Measurements from ENCODE around the gene CXADR. TPM values are rescaled to one million over a fixed set of nuclear protein-coding genes. Genes with fewer than 3 reads are reported as not detected.
A peak's percentile ranks its signal among the peaks of the same experiment; 100 is the strongest.

CXADR gene
- total RNA-seq, 3 donors from 2014 or later = 31.5 to 85.9 (median 85.4) TPM

DNA sequence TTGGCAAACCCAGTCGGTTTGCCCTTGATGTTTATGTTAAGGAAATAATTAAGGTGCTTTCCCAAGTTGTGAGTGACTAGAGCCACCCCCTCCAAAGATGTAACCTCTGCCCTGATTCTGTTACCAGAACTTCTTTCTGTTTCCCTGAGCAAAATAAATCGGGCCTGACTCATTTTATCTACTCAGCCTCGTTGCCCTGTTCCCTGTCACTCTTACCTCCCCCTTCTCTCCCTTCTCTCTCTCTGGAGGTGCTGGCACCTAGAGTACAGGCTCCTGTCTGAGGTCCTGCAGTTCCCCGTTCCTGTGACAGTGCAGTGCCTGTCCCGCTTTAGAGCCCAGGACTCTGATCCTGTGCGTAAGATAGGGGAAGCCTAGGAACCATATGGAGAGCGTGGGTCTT, 35.4 kb downstream of the CXADR start:
- TF ChIP-seq, protein P1, sequence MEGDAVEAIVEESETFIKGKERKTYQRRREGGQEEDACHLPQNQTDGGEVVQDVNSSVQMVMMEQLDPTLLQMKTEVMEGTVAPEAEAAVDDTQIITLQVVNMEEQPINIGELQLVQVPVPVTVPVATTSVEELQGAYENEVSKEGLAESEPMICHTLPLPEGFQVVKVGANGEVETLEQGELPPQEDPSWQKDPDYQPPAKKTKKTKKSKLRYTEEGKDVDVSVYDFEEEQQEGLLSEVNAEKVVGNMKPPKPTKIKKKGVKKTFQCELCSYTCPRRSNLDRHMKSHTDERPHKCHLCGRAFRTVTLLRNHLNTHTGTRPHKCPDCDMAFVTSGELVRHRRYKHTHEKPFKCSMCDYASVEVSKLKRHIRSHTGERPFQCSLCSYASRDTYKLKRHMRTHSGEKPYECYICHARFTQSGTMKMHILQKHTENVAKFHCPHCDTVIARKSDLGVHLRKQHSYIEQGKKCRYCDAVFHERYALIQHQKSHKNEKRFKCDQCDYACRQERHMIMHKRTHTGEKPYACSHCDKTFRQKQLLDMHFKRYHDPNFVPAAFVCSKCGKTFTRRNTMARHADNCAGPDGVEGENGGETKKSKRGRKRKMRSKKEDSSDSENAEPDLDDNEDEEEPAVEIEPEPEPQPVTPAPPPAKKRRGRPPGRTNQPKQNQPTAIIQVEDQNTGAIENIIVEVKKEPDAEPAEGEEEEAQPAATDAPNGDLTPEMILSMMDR (IDR thresholded peaks at IDR 0.05) = no peak
- intact Hi-C loops (cut with DNase I, micrococcal nuclease) = no loop called here
- H3K9me3 ChIP-seq = no peaks in the 10 kb centered on the region
- no peak overlapping the region for H3K4me3 ChIP-seq
- peaks cover 5% of the 10 kb centered on the region for H3K4me1 ChIP-seq (ENCODE audit: low read depth)
- DNase-seq (no peak), ATAC-seq (peak; percentile 22)
- no peaks in the 10 kb centered on the region for H3K36me3 ChIP-seq (ENCODE audit: low read depth)

DNA sequence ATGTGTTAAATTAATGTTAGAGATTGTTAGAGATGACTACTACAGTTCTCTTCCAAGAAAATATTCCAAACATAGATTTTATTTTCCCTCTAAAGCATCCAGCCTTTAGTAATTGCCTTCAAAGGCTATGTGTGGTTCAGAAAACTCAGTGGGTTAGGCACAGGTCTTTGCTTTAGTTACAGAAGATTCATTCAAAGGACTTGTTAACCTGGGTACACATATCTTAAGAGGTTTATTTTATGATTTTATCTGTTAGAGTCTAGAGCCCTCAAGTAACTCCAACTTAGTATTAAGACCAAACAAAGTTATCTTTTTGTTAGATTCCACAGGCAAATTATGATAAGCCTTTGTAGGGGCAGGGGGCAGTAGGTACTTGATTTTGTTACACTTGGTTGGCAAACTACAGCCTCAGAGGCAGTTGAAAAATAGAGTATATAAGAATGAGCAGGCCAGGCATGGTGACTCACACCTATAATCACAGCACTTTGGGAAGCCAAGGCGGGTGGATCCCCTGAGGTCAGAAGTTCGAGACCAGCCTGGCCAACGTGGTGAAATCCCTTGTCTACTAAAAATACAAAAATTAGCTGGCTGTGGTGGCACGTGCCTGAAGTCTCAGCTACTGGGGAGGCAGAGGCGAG, 37.9 kb downstream of the CXADR start:
- no peak for ATAC-seq
- H3K36me3 ChIP-seq (ENCODE audit: low read depth) = no peaks in the 10 kb centered on the region
- intact Hi-C loops (cut with DNase I, micrococcal nuclease) = no loop called here
- no peak for DNase-seq
- H3K9me3 ChIP-seq = no peaks in the 10 kb centered on the region
- peaks cover 5% of the 10 kb centered on the region for H3K4me1 ChIP-seq (ENCODE audit: low read depth)
- no peak overlapping the region for H3K4me3 ChIP-seq
- TF ChIP-seq, protein P1 (IDR thresholded peaks at IDR 0.05) = no peak

DNA sequence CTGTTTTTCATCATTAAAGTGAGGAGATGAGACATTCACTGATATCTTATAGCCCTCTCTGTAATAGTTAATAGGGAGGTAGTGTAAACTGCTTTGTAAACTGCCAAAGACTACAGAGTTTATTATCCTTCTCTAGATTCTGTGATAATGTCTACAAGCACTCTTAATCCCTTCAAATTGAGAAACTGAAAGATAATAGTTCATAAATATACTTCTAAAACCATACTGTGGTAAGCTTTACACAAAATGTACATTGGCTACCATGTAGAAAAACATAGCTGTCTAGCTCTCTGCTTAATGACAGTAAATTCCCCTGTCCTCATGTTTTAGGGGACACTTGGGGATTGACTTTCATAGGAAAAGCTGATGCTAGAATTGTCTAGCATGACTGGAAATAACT, 39.6 kb downstream of the CXADR start:
- Histone ChIP-seq H3K4me3 (no peak overlapping the region), H3K9me3 (no peaks in the 10 kb centered on the region), H3K4me1 (ENCODE audit: low read depth) (peaks cover 5% of the 10 kb centered on the region), H3K36me3 (ENCODE audit: low read depth) (no peaks in the 10 kb centered on the region)
- intact Hi-C loops (cut with DNase I, micrococcal nuclease) = no loop called here
- TF ChIP-seq, protein P1 (IDR thresholded peaks at IDR 0.05) = no peak
- no peak for ATAC-seq
- no peak for DNase-seq

DNA sequence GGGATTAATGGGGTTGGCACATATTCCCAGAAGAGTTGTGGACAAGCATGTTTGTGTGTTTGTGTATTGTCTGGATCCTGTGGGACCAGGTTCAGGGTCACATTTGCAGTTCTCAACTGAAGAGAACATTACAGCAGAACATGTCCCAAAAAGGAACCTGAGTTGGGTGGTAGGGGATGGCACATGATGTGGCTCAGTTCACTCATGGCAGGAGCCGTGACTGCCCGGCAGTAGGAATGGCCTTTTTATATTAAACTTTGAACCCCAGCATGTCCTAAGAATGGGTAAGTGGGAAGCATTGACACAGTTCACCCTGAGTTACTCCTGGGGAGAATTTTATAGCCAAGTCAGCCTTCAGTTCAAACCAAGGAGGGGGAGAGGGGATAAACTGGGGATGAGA, 41.3 kb downstream of the CXADR start:
- intact Hi-C loops (cut with DNase I, micrococcal nuclease) = no loop called here
- TF ChIP-seq, protein P1 (IDR thresholded peaks at IDR 0.05) = no peak
- Histone ChIP-seq H3K4me3 (no peak overlapping the region), H3K9me3 (no peaks in the 10 kb centered on the region), H3K36me3 (ENCODE audit: low read depth) (no peaks in the 10 kb centered on the region), H3K4me1 (ENCODE audit: low read depth) (peaks cover 5% of the 10 kb centered on the region)
- DNase-seq = no peak
- ATAC-seq = no peak

DNA sequence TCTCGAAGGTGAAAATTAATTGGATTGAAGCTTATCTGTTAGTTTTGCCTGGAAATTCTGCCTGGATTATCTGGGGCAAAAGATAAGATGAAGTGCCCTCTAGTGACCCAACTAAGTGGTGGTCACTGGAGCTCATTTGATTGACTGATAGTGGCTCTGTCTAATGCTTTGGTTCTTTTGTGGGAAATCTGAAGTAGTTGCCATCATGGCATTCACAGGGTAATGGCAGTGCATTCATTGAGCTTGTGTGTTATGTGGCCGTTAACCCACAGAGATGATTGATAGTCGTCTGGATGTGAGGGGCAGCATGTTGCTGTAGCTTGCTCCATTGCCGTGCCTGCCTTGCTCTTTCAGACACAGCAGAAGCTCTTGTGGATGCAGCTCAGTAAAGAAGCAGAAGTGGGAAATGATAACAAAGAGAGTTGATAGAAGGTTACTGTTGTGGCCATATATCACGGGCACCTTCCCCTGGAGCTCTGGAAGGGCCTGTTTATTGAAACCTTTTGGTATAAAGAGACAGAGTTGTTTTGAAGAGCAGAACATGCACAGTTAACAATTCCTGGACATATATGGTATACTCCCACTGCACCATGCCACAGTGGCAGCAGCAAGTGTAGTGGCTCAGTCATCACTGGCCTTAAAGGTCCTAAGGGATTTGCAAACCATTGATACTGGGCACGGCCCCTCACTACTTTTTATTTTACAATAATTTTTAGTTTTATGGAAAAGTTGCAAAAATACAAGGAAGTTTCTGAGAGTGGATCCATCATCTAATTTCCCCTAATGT, 42.0 kb downstream of the CXADR start:
- intact Hi-C loops (cut with DNase I, micrococcal nuclease) = no loop called here
- TF ChIP-seq, protein P1 (IDR thresholded peaks at IDR 0.05) = no peak
- Histone ChIP-seq H3K4me1 (ENCODE audit: low read depth) (no peaks in the 10 kb centered on the region), H3K9me3 (no peaks in the 10 kb centered on the region), H3K4me3 (no peak overlapping the region), H3K36me3 (ENCODE audit: low read depth) (no peaks in the 10 kb centered on the region)
- DNase-seq (peak in 1 of 3 donors; percentile 17), ATAC-seq (peak; percentile 63)

Measured in mucosa of descending colon (tissue), 3 donors.